Neutrophil (primary cell): ENCODE data around the gene SYCP2.
A peak's percentile ranks its signal among the peaks of the same experiment; 100 is the strongest.

Experiments
- H3K27ac ChIP-seq: fragments of 200-600 bp; sonication (generic); 2 replicates; pipeline ENCODE4 v1.5.1; 2016; ENCODE audit warnings: mild to moderate bottlenecking, moderate library complexity
- H3K27me3 ChIP-seq: fragments of 200-600 bp; sonication (generic); 2 replicates; pipeline ENCODE4 v1.6.0; 2016; ENCODE audit warnings: mild to moderate bottlenecking
- H3K36me3 ChIP-seq: fragments of 200-600 bp; sonication (generic); 2 replicates; pipeline ENCODE4 v1.5.1; 2017
- H3K4me1 ChIP-seq, 2 experiments: fragments of 200-600 bp in 1 of 2; sonication (generic) in 1 of 2; 1 replicate in 1 of 2; 2 replicates in 1 of 2; pipeline versions ENCODE4 v1.5.1 to v1.6.1; 2013 to 2016; ENCODE audit warnings: low read depth in 1 of 2, low read length in 1 of 2, mild to moderate bottlenecking in 1 of 2, moderate library complexity in 1 of 2; ENCODE audit not compliant: control insufficient read depth in 1 of 2, insufficient read depth in 1 of 2
- H3K4me3 ChIP-seq, 2 experiments: fragments of 200-600 bp in 1 of 2; sonication (generic) in 1 of 2; 1 replicate in 1 of 2; 2 replicates in 1 of 2; pipeline ENCODE4 v1.5.1; 2013 to 2016; ENCODE audit warnings: low read depth in 1 of 2, low read length in 1 of 2, mild to moderate bottlenecking in 1 of 2, moderate library complexity in 1 of 2
- H3K9me3 ChIP-seq: fragments of 200-600 bp; sonication (generic); 2 replicates; pipeline ENCODE4 v1.5.1; 2016
- TF ChIP-seq, protein P1 (sequence below): fragments of 200-600 bp; sonication (generic); IDR thresholded peaks from 2 replicates; pipeline ENCODE4 v1.5.1; 2016; ENCODE audit warnings: antibody characterized with exemption

Gene SYCP2

DNA sequence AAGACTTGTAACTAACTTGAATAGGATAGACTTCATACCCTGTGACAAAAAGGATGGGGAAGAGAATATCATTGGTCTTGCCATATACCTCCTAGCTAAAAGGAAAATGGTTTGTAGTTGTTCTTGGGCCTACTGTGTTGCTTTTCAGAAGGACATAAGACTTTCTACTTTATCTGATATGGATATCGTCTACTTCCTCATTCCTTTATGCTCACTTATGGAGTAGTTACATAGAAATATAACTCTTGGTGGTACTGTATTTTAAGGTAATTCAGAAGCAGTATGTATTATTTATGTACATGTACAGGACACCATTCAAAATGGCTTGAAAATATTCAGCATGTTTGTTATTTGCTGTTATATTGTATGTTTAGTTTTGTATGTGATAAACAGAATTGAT, 14.8 kb upstream of the SYCP2 start:
- Histone ChIP-seq H3K36me3 (peaks cover 41% of the 10 kb centered on the region), H3K4me1 (peaks cover 51 to 54% of the 10 kb centered on the region in 2 experiments), H3K9me3 (no peaks in the 10 kb centered on the region), H3K4me3 (no peak overlapping the region), H3K27me3 (no peaks in the 10 kb centered on the region), H3K27ac (peak overlapping the region; percentile 80)
- TF ChIP-seq, protein P1, sequence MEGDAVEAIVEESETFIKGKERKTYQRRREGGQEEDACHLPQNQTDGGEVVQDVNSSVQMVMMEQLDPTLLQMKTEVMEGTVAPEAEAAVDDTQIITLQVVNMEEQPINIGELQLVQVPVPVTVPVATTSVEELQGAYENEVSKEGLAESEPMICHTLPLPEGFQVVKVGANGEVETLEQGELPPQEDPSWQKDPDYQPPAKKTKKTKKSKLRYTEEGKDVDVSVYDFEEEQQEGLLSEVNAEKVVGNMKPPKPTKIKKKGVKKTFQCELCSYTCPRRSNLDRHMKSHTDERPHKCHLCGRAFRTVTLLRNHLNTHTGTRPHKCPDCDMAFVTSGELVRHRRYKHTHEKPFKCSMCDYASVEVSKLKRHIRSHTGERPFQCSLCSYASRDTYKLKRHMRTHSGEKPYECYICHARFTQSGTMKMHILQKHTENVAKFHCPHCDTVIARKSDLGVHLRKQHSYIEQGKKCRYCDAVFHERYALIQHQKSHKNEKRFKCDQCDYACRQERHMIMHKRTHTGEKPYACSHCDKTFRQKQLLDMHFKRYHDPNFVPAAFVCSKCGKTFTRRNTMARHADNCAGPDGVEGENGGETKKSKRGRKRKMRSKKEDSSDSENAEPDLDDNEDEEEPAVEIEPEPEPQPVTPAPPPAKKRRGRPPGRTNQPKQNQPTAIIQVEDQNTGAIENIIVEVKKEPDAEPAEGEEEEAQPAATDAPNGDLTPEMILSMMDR, result no peak

DNA sequence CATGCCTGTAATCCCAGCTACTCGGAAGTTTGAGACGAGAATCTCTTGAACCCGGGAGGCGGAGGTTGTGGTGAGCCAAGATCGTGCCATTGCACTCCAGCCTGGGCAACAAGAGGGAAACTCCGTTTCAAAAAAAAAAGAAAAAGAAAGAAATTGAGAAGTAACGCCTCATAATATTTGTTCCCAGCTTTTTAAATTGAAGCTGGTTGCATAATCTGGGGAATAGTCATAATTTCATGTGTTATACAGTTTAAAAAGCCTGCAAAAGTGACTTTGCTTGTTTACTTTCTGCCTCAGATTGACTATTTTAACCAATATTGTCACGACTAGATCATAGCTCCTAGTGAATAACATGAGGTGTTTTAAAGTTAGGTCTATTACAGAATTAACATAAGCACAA, 13.9 kb upstream of the SYCP2 start:
- Histone ChIP-seq H3K36me3 (peaks cover 47% of the 10 kb centered on the region), H3K9me3 (no peaks in the 10 kb centered on the region), H3K4me3 (no peak overlapping the region), H3K27me3 (no peaks in the 10 kb centered on the region), H3K27ac (peak overlapping the region; percentile 80), H3K4me1 (peaks cover 59 to 62% of the 10 kb centered on the region in 2 experiments)
- TF ChIP-seq, protein P1, result no peak

DNA sequence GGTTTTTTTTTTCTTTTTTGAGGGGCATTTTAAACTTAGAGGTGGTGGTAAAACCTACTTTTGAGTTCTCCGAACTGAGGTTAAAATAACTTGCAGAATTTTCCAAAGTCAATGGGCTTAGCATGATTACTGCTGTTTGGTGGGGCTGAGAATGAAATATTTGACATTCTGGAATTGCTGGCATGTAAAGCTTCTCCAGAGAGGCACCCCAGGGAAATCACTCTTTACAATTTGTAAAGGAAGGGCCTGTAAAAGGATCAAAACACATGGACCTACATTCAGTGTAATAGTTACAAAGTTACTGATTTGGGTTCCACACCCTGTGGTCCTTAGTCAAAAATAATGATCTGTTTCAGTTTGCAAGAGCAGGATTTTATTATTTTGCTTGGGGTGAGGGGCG, 12.3 kb upstream of the SYCP2 start:
- Histone ChIP-seq H3K27me3 (no peaks in the 10 kb centered on the region), H3K27ac (peak overlapping the region; percentile 32), H3K9me3 (no peaks in the 10 kb centered on the region), H3K36me3 (peaks cover 42% of the 10 kb centered on the region), H3K4me1 (peaks cover 75 to 79% of the 10 kb centered on the region in 2 experiments), H3K4me3 (no peak overlapping the region)
- TF ChIP-seq, protein P1, result no peak

DNA sequence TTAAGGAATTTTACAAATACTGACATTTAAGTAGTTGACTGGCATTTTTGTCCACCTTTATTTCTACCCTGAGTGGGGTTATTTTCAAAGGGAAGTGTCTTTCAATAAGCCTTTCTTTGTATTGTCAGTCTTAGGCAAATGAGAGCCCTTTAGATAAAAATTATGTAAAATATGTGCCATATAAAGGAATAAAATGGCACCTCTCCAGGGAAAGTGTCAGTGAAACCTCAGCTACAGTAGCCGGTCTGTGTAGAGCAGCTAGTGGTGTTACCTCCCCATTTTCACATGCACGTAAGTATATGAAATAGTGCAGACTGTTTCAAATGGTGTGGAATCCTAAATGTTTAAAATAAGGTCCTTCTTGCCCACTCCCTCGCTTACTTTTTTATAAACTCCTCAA, 11.7 kb upstream of the SYCP2 start:
- peaks cover 76 to 84% of the 10 kb centered on the region in 2 experiments for H3K4me1 ChIP-seq
- no peaks in the 10 kb centered on the region for H3K27me3 ChIP-seq
- H3K27ac ChIP-seq, result peak overlapping the region; percentile 32
- peaks cover 37% of the 10 kb centered on the region for H3K36me3 ChIP-seq
- H3K4me3 ChIP-seq, result no peak overlapping the region
- H3K9me3 ChIP-seq, result no peaks in the 10 kb centered on the region
- TF ChIP-seq, protein P1, result no peak

DNA sequence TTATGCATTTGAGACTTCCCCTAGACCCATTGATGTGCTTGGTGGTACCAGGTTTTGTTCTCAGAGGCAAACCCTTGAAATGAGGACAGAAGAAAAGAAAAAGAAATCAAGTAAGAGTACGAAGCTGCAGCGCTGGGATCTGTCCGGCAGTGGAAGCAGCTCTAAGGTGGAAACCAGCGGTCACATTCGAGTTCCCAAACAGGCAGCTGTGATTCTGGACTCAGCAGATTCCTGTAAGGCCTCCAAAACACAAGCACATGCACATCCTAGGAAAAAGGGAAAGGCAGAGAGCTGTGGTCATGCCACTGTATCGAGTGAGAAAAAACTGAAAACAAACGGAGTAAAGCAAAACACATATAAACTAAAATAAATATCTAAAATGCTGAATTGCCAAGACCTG, 11.3 kb upstream of the SYCP2 start:
- H3K4me3 ChIP-seq, result no peak overlapping the region
- no peaks in the 10 kb centered on the region for H3K9me3 ChIP-seq
- H3K36me3 ChIP-seq, result peaks cover 35% of the 10 kb centered on the region
- no peaks in the 10 kb centered on the region for H3K27me3 ChIP-seq
- H3K4me1 ChIP-seq, result peaks cover 72 to 83% of the 10 kb centered on the region in 2 experiments
- H3K27ac ChIP-seq, result peak overlapping the region; percentile 1
- TF ChIP-seq, protein P1, result no peak

DNA sequence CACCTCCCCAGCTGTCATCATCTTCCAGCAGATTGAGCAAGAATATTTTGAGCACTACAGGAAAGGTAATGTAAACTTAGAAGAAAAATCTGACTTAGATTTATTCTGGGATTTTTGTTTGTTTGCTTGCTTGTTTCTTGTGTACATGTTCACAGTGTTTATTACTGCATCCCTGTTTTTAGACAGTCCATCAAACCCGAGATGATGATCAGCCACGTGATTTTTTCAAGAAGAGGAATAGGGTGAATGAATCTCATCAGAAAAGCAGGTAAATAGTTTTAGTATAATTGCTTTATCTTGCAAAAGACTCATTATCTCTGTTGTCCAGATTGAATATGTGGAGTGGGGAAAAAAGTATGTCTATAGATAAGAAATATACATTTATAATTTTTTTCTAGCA, 8.8 kb upstream of the SYCP2 start:
- Histone ChIP-seq H3K36me3 (peaks cover 35% of the 10 kb centered on the region), H3K4me1 (peaks cover 70 to 80% of the 10 kb centered on the region in 2 experiments)
- TF ChIP-seq, protein P1, result no peak

More for the DNA sequence above, 8.8 kb upstream of the SYCP2 start:
- Histone ChIP-seq H3K27me3 (no peaks in the 10 kb centered on the region), H3K27ac (peak overlapping the region; percentile 98), H3K9me3 (no peaks in the 10 kb centered on the region), H3K4me3 (peak overlapping the region; percentile 60 to 93)
